SK-N-SH (cell line): Measurements from ENCODE around the gene TRIM58. TPM values are rescaled to one million over a fixed set of nuclear protein-coding genes. Genes with fewer than 3 reads are reported as not detected.

Source experiments
- CTCF ChIA-PET: fragments of 300-600, 350-600 bp; formaldehyde crosslinking; extraction: SDS; loops from one replicate; lab custom pipeline; 2021; lab: Yijun Ruan, JAX
- POLR2A ChIA-PET: fragments of 350-600 bp; sonication (Branson Sonifier 250); formaldehyde crosslinking; extraction: SDS; loops from one replicate; lab custom pipeline; 2020; ENCODE audit warnings: antibody characterized with exemption, inconsistent platforms; lab: Yijun Ruan, JAX
- DNase-seq: peaks from one replicate; pipeline ENCODE4 v3.0.0; 2012
- H2AFZ ChIP-seq: fragments of 200-600 bp; sonication (generic); 2 replicates; pipeline ENCODE4 v1.8.1; 2016; ENCODE audit warnings: antibody characterized with exemption, mild to moderate bottlenecking, low read depth
- H3F3A ChIP-seq: fragments of 200-600 bp; sonication (generic); replicated peaks from 2 replicates; pipeline ENCODE3; 2016; ENCODE audit warnings: antibody characterized with exemption, mild to moderate bottlenecking; ENCODE audit not compliant: insufficient read depth
- H3K27ac ChIP-seq, 2 experiments: fragments of 200-500 bp in 1 of 2; fragments of 200-600 bp in 1 of 2; sonication (Bioruptor generic) in 1 of 2; sonication (generic), shearing (Covaris generic) in 1 of 2; 2 replicates each; pipeline versions ENCODE4 v1.5.1 to v1.6.1; 2014 to 2016; ENCODE audit warnings: low read depth in 2 of 2, inconsistent platforms in 1 of 2, low read length in 1 of 2, mild to moderate bottlenecking in 1 of 2, mixed read lengths in 1 of 2
- H3K27me3 ChIP-seq: fragments of 200-600 bp; sonication (generic), shearing (Covaris generic); 2 replicates; pipeline ENCODE4 v1.6.1; 2016; ENCODE audit warnings: mixed run types; ENCODE audit not compliant: insufficient read depth
- H3K36me3 ChIP-seq, 2 experiments: fragments of 200-500 bp in 1 of 2; fragments of 200-600 bp in 1 of 2; sonication (Bioruptor generic) in 1 of 2; sonication (generic) in 1 of 2; replicated peaks in 1 of 2; 2 replicates each; pipeline versions ENCODE3 to v1.5.1; 2014 to 2016; ENCODE audit warnings: low read length in 1 of 2, mild to moderate bottlenecking in 1 of 2; ENCODE audit not compliant: insufficient read depth in 2 of 2, control insufficient read depth in 1 of 2
- H3K4me1 ChIP-seq, 2 experiments: fragments of 200-500 bp in 1 of 2; fragments of 200-600 bp in 1 of 2; sonication (Bioruptor generic) in 1 of 2; sonication (generic), shearing (Covaris generic) in 1 of 2; 2 replicates each; pipeline versions ENCODE4 v1.5.1 to v1.6.1; 2014 to 2016; ENCODE audit warnings: low read depth in 1 of 2, low read length in 1 of 2, mixed run types in 1 of 2; ENCODE audit not compliant: insufficient read depth in 2 of 2, control insufficient read depth in 1 of 2
- H3K4me2 ChIP-seq: fragments of 200-600 bp; sonication (generic), shearing (Covaris generic); 2 replicates; pipeline ENCODE4 v1.6.1; 2017; ENCODE audit warnings: mixed run types
- H3K4me3 ChIP-seq, 2 experiments: fragments of 200-500 bp in 1 of 2; fragments of 200-600 bp in 1 of 2; sonication (Bioruptor generic) in 1 of 2; sonication (generic), shearing (Covaris generic) in 1 of 2; 2 replicates each; pipeline versions ENCODE4 v1.5.1 to v1.8.1; 2014 to 2016; ENCODE audit warnings: low read depth in 2 of 2, inconsistent platforms in 1 of 2, low read length in 1 of 2, mild to moderate bottlenecking in 1 of 2, mixed read lengths in 1 of 2, moderate library complexity in 1 of 2
- H3K79me2 ChIP-seq: fragments of 200-600 bp; sonication (generic); 2 replicates; pipeline ENCODE4 v1.8.1; 2017; ENCODE audit warnings: mild to moderate bottlenecking; ENCODE audit not compliant: insufficient read depth
- H3K9ac ChIP-seq: fragments of 200-600 bp; sonication (generic); 2 replicates; pipeline ENCODE4 v1.6.1; 2017; ENCODE audit warnings: mixed run types
- H3K9me2 ChIP-seq: fragments of 200-600 bp; sonication (generic); 2 replicates; pipeline ENCODE4 v1.6.1; 2017; ENCODE audit warnings: mixed run types
- H3K9me3 ChIP-seq: fragments of 200-600 bp; sonication (generic); 2 replicates; pipeline ENCODE4 v1.6.1; 2017; ENCODE audit warnings: mixed run types, mild to moderate bottlenecking, moderate library complexity
- H4K20me1 ChIP-seq: fragments of 200-600 bp; sonication (generic); 2 replicates; pipeline ENCODE4 v1.6.1; 2017; ENCODE audit warnings: mild to moderate bottlenecking, mixed run types; ENCODE audit not compliant: insufficient read depth
- CHD2 ChIP-seq: fragments of 150-350 bp; IDR thresholded peaks from 2 replicates; pipeline ENCODE4 v1.6.1; 2018; ENCODE audit warnings: low read length; ENCODE audit not compliant: partially characterized antibody
- EP300 ChIP-seq, 2 experiments: IDR thresholded peaks; 2 replicates each; pipeline versions ENCODE4 v1.4.0 to v1.6.1; 2012; ENCODE audit warnings: borderline replicate concordance in 1 of 2, low read depth in 1 of 2, low read length in 1 of 2
- FOXJ3 ChIP-seq: sonication (generic); formaldehyde crosslinking; IDR thresholded peaks from 2 replicates; pipeline ENCODE4 v1.5.1; 2020; ENCODE audit warnings: mild to moderate bottlenecking, missing genetic modification reagents
- GABPA ChIP-seq: IDR thresholded peaks from 2 replicates; pipeline ENCODE4 v1.4.0; 2012; ENCODE audit warnings: low read depth, mild to moderate bottlenecking
- GATA2 ChIP-seq: sonication (generic); formaldehyde crosslinking; IDR thresholded peaks from 2 replicates; pipeline ENCODE4 v1.5.0; 2020; ENCODE audit warnings: mild to moderate bottlenecking, missing genetic modification reagents
- JUND ChIP-seq: IDR thresholded peaks from 2 replicates; pipeline ENCODE4 v1.4.0; 2012
- MEF2A ChIP-seq: IDR thresholded peaks from 2 replicates; pipeline ENCODE4 v1.4.0; 2012; ENCODE audit warnings: low read depth, borderline replicate concordance
- MXI1 ChIP-seq: IDR thresholded peaks from 2 replicates; pipeline ENCODE4 v1.6.1; 2012; ENCODE audit warnings: mild to moderate bottlenecking, low read depth, low read length, improper control_type of control experiment
- NFIC ChIP-seq: IDR thresholded peaks from 2 replicates; pipeline ENCODE4 v1.4.0; 2012; ENCODE audit warnings: borderline replicate concordance
- NRF1 ChIP-seq: IDR thresholded peaks from 2 replicates; pipeline ENCODE4 v1.6.1; 2012; ENCODE audit warnings: low read depth, mild to moderate bottlenecking, low read length
- RAD21 ChIP-seq: IDR thresholded peaks from 2 replicates; pipeline ENCODE4 v1.6.1; 2012; ENCODE audit warnings: mild to moderate bottlenecking, low read length
- RCOR1 ChIP-seq: fragments of 150-350 bp; IDR thresholded peaks from 2 replicates; pipeline ENCODE4 v1.6.1; 2017; ENCODE audit warnings: antibody characterized with exemption, low read length
- RFX5 ChIP-seq: IDR thresholded peaks from 2 replicates; pipeline ENCODE4 v1.6.1; 2012; ENCODE audit warnings: mild to moderate bottlenecking, improper control_type of control experiment, low read length
- RXRA ChIP-seq: IDR thresholded peaks from 2 replicates; pipeline ENCODE4 v1.4.0; 2012; ENCODE audit warnings: low read depth, mild to moderate bottlenecking, borderline replicate concordance
- SIN3A ChIP-seq: IDR thresholded peaks from 2 replicates; pipeline ENCODE4 v1.6.1; 2012; ENCODE audit warnings: low read depth, mild to moderate bottlenecking, low read length, moderate library complexity, borderline replicate concordance
- TAF1 ChIP-seq: IDR thresholded peaks from 2 replicates; pipeline ENCODE4 v1.6.1; 2012; ENCODE audit warnings: low read depth, mild to moderate bottlenecking, low read length, moderate library complexity, borderline replicate concordance
- YY1 ChIP-seq: IDR thresholded peaks from 2 replicates; pipeline ENCODE4 v1.4.0; 2012; ENCODE audit warnings: low read depth, mild to moderate bottlenecking
- WGBS: methylation state at CpG from one replicate; pipeline ENCODE4 v1.1.6; 2017; ENCODE audit warnings: low lambda C conversion rate; 5-methylcytosine and 5-hydroxymethylcytosine counted together
- polyA plus RNA-seq, 3 experiments: library from polyadenylated mRNA; depleted of rRNA; stranded (reverse); fragments of >200 nt; gene quantifications; 2 replicates each; pipeline ENCODE4 v1.2.3, GENCODE V29; 2012
- TF ChIP-seq, protein P1 (sequence below): fragments of 150-350 bp; IDR thresholded peaks from 2 replicates; pipeline ENCODE4 v1.6.1; 2017; ENCODE audit warnings: antibody characterized with exemption, low read length, low read depth, borderline replicate concordance
- TF ChIP-seq, protein P2 (sequence below): fragments of 200-600 bp; sonication (generic); IDR thresholded peaks from 2 replicates; pipeline ENCODE4 v1.6.1; 2017; ENCODE audit warnings: antibody characterized with exemption, mild to moderate bottlenecking, moderate library complexity
- TF ChIP-seq, protein P3 (sequence below): IDR thresholded peaks from 2 replicates; pipeline ENCODE4; 2012
- TF ChIP-seq, protein P4 (sequence below): IDR thresholded peaks from 2 replicates; pipeline ENCODE4 v1.4.0; 2012; ENCODE audit warnings: low read depth, borderline replicate concordance
- TF ChIP-seq, protein P5 (sequence below): IDR thresholded peaks from 2 replicates; pipeline ENCODE4 v1.4.0; 2012; ENCODE audit warnings: low read depth

The TRIM58 gene
- polyA plus RNA-seq, 1 of the 3 experiments (the other 2 are of a cell fraction), result 0.35 TPM

DNA sequence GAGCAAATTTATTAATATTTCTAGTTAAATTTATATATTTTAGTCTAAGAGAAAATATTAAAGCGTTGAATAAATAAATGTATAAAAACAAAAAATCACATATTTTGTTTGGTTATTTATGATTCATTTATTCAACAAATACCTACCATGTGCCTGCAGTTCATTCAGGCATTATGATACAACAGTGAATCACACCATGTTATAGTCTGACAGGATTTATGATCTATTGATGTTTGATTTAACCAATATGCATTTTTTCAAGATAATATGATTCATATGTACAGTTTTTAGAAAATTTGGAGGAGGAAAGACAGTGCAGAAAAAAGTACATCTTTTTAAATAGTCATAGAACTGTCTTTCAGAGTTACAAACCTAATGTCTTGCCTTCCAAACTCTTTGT is 7.4 kb upstream of the TRIM58 start:
- CTCF ChIA-PET, result no interaction called here
- Histone ChIP-seq H3F3A (no peaks in the 10 kb centered on the region), H3K9me2 (no peaks in the 10 kb centered on the region), H2AFZ (no peak overlapping the region), H3K79me2 (no peaks in the 10 kb centered on the region), H3K4me2 (no peak overlapping the region), H3K4me1 (no peaks in the 10 kb centered on the region), H3K4me3 (no peak overlapping the region), H3K36me3 (no peaks in the 10 kb centered on the region), H3K9me3 (no peaks in the 10 kb centered on the region), H3K9ac (no peak overlapping the region), H3K27me3 (peaks cover 8% of the 10 kb centered on the region; the same call in 1 of the 2 replicates), H3K27ac (no peak overlapping the region), H4K20me1 (no peaks in the 10 kb centered on the region)
- WGBS, result 1% methylated on average over 1 of the region's 1 CpG
- no peak for DNase-seq
- TF ChIP-seq RFX5 (no peak), YY1 (no peak), RCOR1 (no peak), MEF2A (no peak), RXRA (no peak), EP300 (IDR thresholded peaks at IDR 0.05; ENCODE audit: borderline replicate concordance in 1 of 2, low read depth in 1 of 2, low read length in 1 of 2) (no peak), MXI1 (no peak), NFIC (no peak), FOXJ3 (CRISPR knock-in tag) (no peak), NRF1 (no peak), JUND (no peak)
- TF ChIP-seq, protein P1, sequence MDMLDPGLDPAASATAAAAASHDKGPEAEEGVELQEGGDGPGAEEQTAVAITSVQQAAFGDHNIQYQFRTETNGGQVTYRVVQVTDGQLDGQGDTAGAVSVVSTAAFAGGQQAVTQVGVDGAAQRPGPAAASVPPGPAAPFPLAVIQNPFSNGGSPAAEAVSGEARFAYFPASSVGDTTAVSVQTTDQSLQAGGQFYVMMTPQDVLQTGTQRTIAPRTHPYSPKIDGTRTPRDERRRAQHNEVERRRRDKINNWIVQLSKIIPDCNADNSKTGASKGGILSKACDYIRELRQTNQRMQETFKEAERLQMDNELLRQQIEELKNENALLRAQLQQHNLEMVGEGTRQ, result no peak
- TF ChIP-seq, protein P2, sequence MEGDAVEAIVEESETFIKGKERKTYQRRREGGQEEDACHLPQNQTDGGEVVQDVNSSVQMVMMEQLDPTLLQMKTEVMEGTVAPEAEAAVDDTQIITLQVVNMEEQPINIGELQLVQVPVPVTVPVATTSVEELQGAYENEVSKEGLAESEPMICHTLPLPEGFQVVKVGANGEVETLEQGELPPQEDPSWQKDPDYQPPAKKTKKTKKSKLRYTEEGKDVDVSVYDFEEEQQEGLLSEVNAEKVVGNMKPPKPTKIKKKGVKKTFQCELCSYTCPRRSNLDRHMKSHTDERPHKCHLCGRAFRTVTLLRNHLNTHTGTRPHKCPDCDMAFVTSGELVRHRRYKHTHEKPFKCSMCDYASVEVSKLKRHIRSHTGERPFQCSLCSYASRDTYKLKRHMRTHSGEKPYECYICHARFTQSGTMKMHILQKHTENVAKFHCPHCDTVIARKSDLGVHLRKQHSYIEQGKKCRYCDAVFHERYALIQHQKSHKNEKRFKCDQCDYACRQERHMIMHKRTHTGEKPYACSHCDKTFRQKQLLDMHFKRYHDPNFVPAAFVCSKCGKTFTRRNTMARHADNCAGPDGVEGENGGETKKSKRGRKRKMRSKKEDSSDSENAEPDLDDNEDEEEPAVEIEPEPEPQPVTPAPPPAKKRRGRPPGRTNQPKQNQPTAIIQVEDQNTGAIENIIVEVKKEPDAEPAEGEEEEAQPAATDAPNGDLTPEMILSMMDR, result no peak
- TF ChIP-seq, protein P3, sequence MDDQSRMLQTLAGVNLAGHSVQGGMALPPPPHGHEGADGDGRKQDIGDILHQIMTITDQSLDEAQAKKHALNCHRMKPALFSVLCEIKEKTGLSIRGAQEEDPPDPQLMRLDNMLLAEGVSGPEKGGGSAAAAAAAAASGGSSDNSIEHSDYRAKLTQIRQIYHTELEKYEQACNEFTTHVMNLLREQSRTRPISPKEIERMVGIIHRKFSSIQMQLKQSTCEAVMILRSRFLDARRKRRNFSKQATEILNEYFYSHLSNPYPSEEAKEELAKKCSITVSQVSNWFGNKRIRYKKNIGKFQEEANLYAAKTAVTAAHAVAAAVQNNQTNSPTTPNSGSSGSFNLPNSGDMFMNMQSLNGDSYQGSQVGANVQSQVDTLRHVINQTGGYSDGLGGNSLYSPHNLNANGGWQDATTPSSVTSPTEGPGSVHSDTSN, result no peak
- TF ChIP-seq, all 33 proteins: peak for 0
- POLR2A ChIA-PET, result no interaction called here

DNA sequence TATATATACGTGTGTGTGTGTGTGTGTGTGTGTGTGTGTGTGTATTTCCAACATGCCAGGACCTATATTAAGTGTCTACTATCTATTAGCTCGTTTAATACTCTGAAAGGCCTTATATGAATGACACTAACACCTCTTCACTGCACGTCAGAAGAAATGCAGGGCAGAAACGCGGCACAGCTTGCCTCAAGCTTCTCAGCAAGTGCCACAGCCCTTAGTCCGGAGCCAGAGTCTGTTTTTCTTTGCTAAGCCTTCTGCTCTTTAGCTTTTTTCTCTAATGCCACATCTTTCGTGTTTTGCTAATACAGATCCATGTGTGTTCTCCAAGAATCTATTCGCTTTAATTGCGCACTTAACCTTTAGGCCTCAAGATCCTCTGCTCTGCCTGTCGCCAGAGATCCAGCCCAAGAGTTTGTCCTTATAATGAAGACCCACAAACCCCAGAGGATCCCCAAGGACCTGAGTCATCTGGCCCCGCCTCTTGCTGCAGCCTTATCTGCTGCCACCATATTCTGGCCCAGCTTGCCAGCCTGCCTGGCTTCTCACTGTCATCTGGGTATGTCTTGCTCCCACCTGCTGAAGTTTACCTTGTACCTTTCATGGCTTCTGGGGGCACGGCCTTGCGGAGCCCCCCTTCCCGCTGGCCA is 2.0 kb upstream of the TRIM58 start:
- no peaks in the 10 kb centered on the region for H3K79me2 ChIP-seq
- no peak overlapping the region for H2AFZ ChIP-seq
- no peak overlapping the region for H3K9ac ChIP-seq
- POLR2A ChIA-PET, result no interaction called here
- DNase-seq, result no peak
- no peak overlapping the region for H3K4me2 ChIP-seq
- no peak overlapping the region for H3K27ac ChIP-seq
- H3K36me3 ChIP-seq, result no peaks in the 10 kb centered on the region
- no peaks in the 10 kb centered on the region for H4K20me1 ChIP-seq
- H3F3A ChIP-seq, result no peaks in the 10 kb centered on the region
- no peaks in the 10 kb centered on the region for H3K9me2 ChIP-seq
- no peak overlapping the region for H3K4me3 ChIP-seq
- H3K9me3 ChIP-seq, result no peaks in the 10 kb centered on the region
- peaks cover 25% of the 10 kb centered on the region; the same call in 1 of the 2 replicates for H3K27me3 ChIP-seq
- H3K4me1 ChIP-seq, result no peaks in the 10 kb centered on the region
- CTCF ChIA-PET, result no interaction called here
- WGBS, result 24% methylated on average over 11 of the region's 14 CpGs
- no peak for TF ChIP-seq RAD21
- no peak for TF ChIP-seq MEF2A
- TF ChIP-seq RFX5, result no peak
- no peak for TF ChIP-seq FOXJ3 (CRISPR knock-in tag)
- TF ChIP-seq SIN3A, result no peak
- TF ChIP-seq, protein P1, result no peak
- TF ChIP-seq CHD2, result no peak
- no peak for TF ChIP-seq TAF1
- TF ChIP-seq, protein P4, sequence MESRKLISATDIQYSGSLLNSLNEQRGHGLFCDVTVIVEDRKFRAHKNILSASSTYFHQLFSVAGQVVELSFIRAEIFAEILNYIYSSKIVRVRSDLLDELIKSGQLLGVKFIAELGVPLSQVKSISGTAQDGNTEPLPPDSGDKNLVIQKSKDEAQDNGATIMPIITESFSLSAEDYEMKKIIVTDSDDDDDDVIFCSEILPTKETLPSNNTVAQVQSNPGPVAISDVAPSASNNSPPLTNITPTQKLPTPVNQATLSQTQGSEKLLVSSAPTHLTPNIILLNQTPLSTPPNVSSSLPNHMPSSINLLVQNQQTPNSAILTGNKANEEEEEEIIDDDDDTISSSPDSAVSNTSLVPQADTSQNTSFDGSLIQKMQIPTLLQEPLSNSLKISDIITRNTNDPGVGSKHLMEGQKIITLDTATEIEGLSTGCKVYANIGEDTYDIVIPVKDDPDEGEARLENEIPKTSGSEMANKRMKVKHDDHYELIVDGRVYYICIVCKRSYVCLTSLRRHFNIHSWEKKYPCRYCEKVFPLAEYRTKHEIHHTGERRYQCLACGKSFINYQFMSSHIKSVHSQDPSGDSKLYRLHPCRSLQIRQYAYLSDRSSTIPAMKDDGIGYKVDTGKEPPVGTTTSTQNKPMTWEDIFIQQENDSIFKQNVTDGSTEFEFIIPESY, result no peak
- no peak for TF ChIP-seq GABPA
- TF ChIP-seq, protein P5, sequence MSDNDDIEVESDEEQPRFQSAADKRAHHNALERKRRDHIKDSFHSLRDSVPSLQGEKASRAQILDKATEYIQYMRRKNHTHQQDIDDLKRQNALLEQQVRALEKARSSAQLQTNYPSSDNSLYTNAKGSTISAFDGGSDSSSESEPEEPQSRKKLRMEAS, result no peak
- TF ChIP-seq NFIC, result no peak
- TF ChIP-seq GATA2 (CRISPR knock-in tag), result no peak
